NCI-H2029 (cell line): ENCODE results near the gene AMELX.

Source experiments
- DNase-seq: peaks from one replicate; lab custom pipeline; 2025; lab: John Stamatoyannopoulos, UW

AMELX gene

DNA sequence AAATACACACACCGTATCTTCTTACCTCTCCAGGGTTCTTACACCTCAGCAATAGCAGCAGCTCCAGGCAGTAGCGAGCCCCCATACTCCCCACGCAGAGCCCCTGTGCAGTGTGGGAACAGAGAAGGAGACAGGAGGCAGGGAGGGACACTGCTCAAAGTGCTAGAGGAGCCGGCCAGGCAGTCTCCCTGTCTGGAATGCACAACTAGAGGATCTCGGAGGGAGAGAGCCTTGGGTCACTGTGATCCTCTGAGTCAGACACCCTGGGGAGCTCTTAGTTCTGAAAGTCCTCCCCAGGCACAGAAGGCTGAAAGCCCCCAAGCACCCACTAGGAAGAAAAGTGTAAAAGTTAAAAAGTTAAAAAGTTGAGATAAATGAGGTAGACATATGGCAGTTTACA lies 16.0 kb downstream of the AMELX start:
- no peak for DNase-seq

DNA sequence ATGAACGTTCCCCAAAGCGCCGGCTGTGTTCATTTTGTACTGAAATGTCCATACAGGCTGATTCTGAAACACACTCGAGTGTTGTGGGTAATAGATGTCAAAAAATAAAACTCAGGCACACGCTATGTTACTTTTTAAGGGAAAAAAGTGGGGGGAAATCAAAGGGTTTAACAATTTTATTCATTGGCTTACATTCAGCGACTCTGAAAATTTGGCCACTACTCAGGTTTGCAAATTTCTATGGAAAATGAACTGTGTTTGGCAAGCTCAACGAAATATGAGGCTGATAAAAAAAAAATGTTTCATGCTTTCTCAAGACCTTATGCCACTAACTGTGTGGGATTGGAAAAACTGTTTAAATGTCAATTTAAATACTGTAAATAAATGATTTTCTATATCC lies 18.5 kb downstream of the AMELX start:
- DNase-seq = no peak

DNA sequence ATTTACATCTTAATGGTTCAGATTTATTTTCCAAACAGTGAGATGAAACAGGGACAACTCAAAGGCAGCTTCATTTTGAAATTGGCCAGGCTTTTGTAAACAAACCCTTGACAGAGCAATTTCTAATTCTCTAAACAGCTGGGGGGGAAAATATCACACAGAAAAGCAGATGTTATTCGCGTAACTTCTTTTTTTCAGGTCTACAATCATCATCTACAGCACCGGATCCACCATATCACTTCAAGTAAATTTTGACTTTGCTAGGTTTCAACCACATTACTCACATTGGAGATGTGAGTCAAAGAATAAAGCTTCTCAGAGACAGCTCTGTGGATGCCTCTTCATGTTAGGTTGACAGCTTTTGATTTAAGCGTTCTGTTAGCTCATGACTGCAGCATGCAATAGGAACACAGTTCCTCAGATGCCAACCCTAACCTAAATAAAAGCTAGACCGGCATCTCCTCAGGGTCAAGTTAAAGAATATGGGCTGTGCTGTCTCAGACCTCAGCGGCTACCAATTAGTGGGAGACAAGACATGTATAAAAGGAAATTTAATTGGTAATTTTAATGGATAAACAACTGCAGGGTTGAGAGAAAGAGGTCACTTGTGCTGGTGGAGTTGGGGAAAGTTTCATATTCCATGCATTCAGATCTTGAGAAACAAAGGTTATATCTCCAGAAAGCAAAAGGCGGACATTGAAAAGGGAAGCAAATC lies 26.8 kb downstream of the AMELX start:
- no peak for DNase-seq

DNA sequence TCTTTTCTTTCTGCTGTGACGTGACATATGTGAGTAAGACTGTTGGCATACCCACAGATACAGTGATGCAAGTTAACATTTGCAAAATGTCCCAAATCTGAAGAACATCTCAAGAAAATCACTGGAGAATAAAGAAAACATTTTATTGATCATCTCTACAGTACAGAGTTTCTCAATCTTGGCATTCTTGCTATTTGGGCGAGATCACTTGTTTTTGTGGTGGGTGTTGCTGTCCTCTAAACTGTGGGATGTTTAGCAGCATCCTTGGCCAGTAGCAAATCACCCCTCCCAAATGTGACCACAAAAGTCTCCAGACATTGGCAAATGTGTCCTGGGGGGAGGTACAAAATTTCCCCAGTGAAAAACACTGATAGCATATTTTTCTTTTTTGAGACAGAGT lies 28.8 kb downstream of the AMELX start:
- DNase-seq = no peak

DNA sequence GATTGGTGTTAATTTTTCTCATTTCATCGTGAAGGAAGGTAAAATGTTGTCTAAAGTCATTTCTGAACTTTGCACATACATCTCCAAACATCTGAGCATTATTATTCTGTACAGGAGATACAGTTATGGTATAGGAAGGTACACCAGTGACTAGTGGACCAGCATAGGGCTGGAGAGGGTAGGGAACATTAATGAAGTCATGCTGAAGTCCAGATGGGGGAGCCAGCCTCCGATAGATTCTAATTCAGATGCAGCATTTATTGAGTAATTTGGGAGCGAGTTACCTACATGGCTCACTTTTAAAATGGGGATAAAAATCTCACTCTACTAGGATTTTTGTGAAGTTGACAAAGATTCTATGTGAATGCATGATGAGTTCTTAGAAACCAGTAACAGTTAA lies 34.9 kb downstream of the AMELX start:
- DNase-seq = no peak

DNA sequence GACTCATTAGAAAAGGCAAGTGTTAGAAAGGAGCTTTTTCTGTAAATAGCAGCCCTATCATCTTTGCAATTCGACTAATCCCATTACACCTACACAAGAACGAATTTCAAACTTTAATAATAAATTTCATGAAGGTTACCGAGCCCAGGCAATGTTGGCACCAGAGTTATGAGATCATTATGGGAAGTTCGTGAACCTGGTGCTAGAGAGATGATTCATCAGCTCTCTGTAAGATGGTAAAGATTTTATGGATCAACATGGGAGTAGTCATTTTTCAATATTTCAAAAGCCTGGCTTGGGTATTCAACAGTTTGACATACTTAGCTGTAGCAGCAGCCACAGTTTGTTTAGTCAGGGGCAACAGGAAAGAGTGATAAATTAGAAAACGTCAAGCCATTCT lies 35.8 kb downstream of the AMELX start:
- DNase-seq = no peak

DNA sequence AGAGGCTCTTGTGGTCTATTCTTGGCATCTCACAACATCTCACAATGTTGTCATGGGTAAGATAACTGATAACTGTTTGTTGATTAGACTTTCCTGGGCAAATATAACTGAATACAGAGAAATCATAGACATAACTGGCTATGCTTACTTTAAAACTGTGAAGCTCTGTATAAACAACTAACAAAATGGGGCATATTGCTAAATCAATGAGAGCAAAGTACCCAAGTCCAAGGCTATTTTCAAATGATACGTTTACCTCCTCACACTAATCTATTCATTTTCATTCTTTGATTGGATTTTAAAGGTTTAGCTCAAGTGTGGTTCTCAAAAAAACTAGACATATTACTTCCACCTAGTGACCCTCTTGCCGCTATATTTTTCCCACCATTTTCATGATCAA lies 38.6 kb downstream of the AMELX start:
- no peak for DNase-seq

DNA sequence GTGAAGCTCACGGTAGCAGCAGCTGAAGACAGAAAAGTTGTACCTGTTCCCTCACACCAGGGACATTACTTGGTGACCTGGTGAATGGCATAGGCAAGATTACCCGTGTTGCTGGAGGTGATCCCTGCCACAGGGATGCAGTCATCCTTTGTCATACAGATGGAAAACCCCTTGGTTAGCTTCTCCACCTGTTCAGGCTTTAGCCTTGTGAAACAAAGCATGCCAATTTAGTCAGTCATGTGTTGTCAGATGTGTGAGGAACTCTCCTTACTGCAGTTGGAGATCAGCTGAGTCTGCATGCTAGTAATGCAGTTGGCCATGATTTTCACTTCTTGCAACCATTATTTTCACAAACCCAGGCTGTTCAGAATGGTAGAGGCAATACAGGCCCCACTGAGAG lies 41.0 kb downstream of the AMELX start:
- DNase-seq = no peak

DNA sequence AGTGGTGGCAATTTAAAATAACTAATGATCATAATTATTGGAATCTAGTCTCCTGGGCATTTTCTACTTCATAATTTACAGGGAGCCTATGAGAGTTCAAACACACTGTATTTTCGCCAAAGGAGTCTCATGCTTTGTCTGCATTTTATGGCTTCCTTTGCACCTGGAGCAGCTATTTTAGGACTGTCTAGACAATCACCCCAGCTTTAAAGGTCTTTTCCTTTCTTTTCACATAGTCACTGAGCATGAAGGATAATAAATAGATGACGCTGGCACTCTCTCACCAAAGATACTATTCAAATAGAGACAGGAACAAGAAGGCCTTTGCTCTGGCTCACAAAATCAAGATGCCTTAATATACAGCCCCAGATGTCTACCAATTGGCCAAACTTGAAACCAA lies 43.0 kb downstream of the AMELX start:
- DNase-seq = no peak

DNA sequence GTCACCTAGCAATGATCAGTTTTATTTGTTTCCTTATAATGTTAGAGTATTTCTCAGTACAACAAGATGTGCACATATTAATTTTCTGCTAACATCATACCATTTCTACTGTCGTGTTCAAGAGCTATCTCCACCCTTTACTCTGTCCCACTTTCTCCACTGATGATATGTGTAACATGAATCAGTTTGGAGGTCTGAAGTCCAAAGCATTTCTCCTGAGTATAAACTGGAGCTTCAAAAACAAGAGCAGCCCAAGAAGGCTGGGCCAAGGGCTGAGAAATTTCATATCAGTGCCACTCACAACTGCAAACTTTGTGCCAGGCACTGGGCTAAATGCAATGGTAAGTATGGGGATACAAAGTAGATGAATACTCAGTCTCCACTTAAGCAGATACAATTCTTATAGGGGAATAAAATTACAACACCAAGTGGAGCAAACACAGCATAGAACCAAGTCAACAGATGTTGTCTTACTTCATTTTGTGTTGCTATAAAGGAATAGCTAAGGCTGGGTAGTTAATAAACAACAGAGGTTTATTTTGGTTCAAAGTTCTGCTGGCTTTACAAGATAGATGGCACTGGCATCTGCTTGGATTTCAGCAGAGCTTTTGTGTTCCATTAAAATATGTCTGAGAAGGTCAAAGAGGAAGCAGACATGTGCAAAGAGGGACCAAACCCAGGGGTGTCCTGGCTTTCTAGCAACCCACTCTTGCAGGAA lies 44.2 kb downstream of the AMELX start:
- no peak for DNase-seq

DNA sequence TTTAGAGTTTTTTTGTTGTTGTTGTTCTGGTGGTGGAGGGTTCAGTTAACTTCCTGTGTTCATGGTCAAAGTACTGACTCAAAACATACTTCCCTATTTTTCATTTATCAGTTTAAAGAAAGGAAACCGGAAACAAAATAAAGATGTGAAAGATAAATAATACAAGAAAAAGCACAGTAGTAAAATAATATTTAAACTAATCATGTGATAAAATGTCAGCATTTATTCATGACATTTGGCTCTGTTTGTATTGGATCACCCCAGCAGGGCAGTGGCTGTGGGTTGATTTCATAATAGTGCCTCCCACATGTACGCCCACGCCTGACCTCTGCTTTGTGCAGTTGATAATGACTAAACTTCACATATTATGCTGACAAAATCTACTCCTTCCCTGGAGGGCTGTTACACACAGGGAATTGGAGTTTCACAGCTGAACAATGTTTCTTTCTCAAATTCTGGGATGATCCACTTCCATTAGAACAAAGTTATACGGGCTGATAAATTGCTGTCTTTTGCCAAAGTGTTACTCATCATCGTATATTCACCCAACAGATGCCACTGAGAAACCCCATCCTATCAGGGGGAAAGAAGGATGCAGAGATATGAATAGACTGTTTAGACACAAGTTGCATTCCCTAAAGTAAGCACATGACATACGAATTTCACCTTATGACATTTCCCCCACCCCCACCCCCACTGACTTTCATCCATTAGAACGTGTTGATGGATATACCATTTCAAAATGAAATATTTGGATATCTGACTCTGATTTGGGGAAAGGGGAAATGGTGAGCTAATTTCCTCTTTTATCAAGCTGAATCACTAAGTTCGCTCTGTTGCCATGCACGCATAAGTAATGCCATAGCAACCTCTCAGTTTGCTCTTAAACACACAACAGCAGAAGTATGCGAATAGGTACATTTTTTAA lies 48.3 kb downstream of the AMELX start:
- DNase-seq = no peak

DNA sequence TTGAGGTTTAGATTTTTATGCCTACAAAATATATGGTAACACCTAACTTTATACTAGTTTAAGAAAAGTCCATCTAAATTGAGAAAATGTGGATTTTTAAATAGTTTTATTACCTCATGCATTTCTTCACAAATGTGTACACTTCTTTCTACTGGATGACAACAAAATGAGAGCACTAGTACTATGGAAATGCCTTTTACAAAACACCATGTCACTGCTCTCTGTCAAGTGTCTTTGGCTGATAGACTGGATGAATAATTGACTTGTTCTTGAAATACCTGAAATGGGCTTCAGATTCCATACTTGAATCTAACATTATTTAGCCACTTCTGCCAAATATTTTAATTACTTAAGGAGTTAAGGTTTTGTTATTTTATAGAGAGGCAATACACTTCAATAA lies 49.5 kb downstream of the AMELX start:
- DNase-seq = no peak

DNA sequence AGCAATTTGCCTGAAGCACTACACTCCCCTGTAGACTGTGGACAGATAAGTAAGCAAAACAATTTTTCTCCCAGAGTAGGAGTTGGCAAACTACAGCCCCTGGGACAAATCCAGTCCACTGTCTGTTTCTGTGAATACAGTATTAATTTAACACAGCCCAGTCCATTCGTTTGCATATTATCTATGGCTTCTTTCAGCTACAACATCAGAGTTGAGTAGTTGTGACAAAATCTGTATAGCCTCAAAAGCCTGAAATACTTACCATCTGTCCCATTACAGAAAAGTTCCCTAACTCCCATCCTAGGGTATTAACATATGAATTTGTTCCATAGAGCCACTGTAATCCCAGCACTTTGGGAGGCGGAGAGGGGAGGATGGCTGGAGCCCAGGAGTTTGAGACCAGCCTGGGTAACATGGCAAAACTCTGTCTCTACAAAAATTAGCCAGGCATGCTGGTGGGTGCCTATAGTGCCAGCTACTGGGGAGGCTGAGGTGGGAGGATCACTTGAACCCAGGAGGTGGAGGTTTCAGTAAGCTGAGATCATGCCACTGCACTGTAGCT lies 53.0 kb downstream of the AMELX start:
- no peak for DNase-seq

DNA sequence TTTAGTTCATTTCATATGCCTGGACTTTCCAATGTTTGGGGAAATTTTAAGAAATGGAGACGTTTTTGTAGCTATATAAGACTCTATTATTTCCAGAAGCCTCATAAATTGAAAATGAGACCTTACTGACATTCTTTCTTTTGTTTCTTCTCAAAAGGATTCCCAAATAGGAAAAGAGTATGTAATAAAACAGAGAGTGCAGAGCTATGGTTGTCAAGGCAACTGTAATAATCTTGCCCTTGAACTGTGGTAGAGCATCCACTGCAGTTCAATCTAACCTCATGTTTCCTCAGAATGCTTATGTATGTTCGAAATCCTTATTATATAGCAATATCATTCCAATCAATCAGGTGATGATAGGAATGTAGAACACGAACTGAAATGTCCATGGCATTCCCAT lies 54.1 kb downstream of the AMELX start:
- no peak for DNase-seq

DNA sequence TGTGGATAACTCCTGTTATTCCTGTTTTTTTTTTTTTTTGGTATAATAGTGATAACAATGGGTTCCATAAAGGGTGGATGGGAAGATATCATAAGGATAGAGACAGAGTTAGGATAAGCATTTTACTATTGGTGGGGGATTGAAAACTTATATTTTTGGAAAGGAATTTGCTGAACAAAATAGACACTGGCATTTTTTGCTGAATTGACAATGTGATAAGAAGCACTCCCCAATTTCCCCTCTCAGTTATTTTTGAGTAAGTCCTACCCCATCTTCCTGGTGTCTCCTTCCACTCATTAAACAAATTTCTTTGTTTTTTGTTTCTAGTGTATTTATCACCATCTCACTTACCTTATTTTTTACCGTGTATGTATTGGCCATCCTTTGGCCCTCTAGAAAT lies 55.8 kb downstream of the AMELX start:
- no peak for DNase-seq

DNA sequence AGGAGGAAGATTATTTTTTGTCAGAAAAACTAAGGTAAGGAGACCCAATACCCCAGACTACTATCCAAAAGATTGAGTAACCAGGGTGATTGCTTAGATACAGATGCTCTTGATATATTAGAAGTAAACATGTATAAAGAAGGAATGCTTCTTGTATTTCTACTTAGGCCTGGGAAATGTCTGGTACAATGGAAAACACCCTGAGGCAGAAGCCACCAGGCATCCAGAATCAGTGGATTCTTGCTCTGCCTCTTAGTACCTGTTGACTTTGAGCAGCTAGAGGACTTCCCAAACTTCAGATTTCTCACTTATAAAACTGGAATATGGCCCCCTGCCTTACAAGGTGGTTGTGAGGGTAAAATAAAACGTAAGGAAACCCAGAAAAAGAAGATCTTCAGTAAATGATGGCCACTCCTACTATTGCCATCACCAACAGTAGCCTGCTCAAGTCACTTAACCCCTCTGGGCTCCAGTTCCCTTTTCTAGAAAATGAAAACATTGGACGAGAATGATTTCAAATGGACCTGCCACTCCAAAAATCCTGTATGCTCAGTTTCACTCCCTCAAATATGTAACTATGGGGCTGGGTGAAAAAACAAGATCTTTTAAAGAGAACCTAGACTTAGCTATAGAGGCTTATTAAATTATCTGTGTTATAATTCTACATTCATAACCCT lies 56.6 kb downstream of the AMELX start:
- no peak for DNase-seq
